ENCODE measurements around the gene HDAC9.
"Not testable (repeated sequence)": the region's sequence is repeated elsewhere in the genome, so short reads cannot be mapped to it uniquely, and the experiment has no call there.

The HDAC9 gene

DNA sequence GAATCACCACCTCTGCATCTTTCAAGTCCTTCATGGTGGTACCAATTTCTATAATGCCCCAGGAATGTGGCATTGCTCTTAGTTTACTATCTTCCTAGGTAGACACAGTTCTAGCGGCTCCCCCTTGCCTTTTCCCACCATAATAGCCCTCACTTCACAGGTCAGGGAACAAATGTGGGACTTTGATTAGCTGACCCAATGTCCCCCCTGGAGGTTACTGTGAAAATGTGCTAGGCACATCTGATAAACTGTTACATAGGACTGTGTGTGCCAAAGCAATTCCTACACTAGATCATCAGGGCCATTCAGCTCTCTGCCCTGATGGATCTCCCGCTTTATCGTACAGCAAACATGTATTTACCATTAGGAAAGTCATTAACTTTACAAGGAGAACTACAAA, 527.9 kb downstream of the HDAC9 start:
- in situ Hi-C loops (cut with HindIII; ENCODE audit: low sequenced_read_pairs): no loop called here

DNA sequence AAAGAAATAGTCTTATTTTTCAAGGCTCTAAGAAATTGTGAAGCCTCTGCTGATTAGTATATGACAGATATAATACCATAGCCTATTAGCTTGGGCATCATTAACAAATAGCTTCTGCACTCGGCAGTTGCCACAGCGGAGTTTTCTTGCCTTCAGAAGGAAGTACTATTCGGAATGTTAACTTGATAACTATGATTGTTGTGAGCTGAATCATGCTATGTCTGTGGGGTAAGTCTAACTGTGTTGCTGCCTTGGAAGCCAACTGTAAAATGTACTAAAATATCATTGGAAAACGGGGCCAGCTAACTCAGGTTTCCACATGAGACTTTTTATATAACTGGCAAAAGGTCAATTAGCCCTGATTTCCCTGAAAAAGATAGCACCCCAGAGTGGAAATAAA, 528.7 kb downstream of the HDAC9 start:
- DNase-seq (ENCODE audit: low read depth, low spot score): peak; percentile 87
- no peak overlapping the region for H3K4me3 ChIP-seq (ENCODE audit: low read depth, low read length)
- TF ChIP-seq, protein P1, sequence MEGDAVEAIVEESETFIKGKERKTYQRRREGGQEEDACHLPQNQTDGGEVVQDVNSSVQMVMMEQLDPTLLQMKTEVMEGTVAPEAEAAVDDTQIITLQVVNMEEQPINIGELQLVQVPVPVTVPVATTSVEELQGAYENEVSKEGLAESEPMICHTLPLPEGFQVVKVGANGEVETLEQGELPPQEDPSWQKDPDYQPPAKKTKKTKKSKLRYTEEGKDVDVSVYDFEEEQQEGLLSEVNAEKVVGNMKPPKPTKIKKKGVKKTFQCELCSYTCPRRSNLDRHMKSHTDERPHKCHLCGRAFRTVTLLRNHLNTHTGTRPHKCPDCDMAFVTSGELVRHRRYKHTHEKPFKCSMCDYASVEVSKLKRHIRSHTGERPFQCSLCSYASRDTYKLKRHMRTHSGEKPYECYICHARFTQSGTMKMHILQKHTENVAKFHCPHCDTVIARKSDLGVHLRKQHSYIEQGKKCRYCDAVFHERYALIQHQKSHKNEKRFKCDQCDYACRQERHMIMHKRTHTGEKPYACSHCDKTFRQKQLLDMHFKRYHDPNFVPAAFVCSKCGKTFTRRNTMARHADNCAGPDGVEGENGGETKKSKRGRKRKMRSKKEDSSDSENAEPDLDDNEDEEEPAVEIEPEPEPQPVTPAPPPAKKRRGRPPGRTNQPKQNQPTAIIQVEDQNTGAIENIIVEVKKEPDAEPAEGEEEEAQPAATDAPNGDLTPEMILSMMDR (IDR thresholded peaks at IDR 0.05; ENCODE audit: low read depth, low read length): no peak
- in situ Hi-C loops (cut with HindIII; ENCODE audit: low sequenced_read_pairs): no loop called here

More for the DNA sequence above, 527.9 kb downstream of the HDAC9 start:
- H3K4me3 ChIP-seq (ENCODE audit: low read depth, low read length): no peak overlapping the region
- DNase-seq (ENCODE audit: low read depth, low spot score): no peak
- TF ChIP-seq, protein P1 (IDR thresholded peaks at IDR 0.05; ENCODE audit: low read depth, low read length): no peak

DNA sequence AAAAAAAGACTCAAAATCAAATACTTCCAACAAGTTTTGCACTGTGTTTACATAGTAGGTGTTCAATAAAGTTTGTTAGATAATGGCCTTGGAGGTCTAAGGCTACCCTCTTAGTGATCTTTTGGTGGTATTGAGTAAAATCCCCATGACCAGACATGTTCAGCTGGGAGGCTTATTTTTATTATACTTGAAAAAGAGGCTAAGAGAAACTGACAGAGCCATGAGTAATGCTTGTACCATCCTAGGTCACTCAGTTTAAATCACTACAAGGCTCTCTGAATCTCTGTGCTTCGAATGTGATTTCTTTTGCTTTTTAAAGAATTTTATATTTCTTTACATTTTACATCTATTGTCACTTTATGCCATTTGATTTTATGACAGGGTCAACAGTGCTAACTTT, 531.3 kb downstream of the HDAC9 start:
- TF ChIP-seq, protein P1 (IDR thresholded peaks at IDR 0.05; ENCODE audit: low read depth, low read length): no peak

DNA sequence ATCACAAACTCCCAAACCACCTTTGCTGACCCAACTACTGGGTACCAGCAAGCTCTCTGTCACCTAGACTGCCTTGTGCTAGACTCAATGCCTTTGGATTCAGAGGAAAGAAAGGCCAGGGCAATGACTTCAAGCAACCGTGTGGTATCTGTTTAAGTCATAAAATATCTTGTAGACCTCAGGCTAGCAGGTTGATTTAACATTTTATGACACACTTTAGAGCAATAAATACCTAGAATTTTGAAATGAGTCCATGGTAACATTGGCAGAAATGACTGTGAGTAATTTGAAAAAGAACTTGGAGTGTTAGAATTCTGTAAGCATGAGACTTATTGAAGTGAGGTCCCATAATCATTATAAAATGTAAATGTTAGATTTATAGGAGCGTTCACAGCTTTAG, 534.7 kb downstream of the HDAC9 start:
- in situ Hi-C loops (cut with HindIII; ENCODE audit: low sequenced_read_pairs): no loop called here
- peak; percentile 40 for DNase-seq (ENCODE audit: low read depth, low spot score)
- H3K4me3 ChIP-seq (ENCODE audit: low read depth, low read length): no peak overlapping the region
- TF ChIP-seq, protein P1 (IDR thresholded peaks at IDR 0.05; ENCODE audit: low read depth, low read length): no peak

More for the DNA sequence above, 531.3 kb downstream of the HDAC9 start:
- in situ Hi-C loops (cut with HindIII; ENCODE audit: low sequenced_read_pairs): no loop called here
- DNase-seq (ENCODE audit: low read depth, low spot score): peak; percentile 38
- H3K4me3 ChIP-seq (ENCODE audit: low read depth, low read length): no peak overlapping the region

DNA sequence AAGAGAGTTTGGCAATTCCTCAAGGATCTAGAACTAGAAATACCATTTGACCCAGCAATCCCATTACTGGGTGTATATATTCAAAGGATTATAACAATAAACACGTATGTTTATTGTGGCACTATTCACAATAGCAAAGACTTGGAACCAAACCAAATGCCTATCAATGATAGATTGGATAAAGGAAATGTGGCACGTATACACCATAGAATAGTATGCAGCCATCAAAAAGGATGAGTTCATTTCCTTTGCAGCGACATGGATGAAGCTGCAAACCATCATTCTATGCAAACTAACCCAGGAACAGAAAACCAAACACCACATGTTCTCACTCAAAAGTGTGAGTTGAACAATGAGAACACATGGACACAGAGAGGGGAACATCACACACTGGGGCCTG, 537.4 kb downstream of the HDAC9 start:
- H3K4me3 ChIP-seq (ENCODE audit: low read depth, low read length); in situ Hi-C loops (cut with HindIII; ENCODE audit: low sequenced_read_pairs); DNase-seq (ENCODE audit: low read depth, low spot score): not testable (repeated sequence)

DNA sequence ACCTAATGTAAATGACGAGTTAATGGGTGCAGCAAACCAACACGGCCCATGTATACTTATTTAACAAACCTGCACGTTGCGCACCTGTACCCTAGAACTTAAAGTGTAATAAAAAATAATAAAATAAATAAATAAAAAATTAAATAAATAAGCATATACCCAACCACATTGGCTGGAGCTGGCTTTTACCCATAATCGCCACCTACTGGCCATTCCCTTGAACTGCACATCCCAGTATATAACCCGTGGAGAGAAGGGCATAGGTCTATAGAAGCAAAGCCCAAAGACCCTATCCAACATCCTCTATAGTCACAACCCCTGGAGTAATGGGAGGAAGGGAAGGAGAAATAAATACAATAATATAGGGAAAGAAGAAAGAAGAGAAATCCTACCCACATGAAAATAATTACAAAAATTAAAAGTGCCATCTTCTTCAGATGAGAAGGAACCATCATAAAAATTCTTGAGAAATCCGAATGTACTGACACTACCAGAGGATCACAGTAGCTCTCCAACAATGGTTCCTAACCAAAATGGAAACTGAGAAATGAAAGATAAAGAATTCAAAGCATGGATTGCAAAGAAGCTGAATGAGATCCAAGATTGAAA, 556.3 kb downstream of the HDAC9 start:
- peak; percentile 23 for DNase-seq (ENCODE audit: low read depth, low spot score)
- in situ Hi-C loops (cut with HindIII; ENCODE audit: low sequenced_read_pairs): no loop called here
- no peak overlapping the region for H3K4me3 ChIP-seq (ENCODE audit: low read depth, low read length)
- TF ChIP-seq, protein P1 (IDR thresholded peaks at IDR 0.05; ENCODE audit: low read depth, low read length): peak; percentile 71

Measured in astrocyte of the spinal cord (primary cell).